GM21526 (cell line): Measurements from ENCODE around the gene TNS3.

Experiments used
- ATAC-seq: cut with Tn5 transposase; IDR thresholded peaks from one replicate; pipeline ENCODE4 v1.9.1; 2021; ENCODE audit warnings: moderate library complexity; ENCODE audit not compliant: unreplicated experiment, low FRiP score

Gene TNS3

DNA sequence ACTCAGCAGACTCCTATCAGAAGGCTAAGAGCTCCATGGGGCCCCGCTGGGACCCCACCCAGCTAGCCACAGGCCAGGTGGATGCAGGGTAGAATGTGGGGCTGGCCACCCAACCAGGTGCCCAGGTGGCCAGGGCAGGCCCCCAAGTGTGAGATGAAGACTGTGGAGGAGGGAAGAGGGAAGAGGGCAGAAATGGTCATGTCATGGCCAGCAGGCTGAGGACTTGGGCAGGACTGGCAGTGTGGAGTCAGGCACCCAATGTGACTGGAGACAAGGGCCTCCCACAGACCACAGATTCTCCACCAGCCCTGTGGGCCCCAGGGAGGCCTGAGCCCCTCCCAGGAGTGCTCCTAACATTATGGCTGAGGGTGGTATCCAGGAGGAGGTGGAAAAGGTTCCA lies 141.6 kb downstream of the TNS3 start:
- ATAC-seq, result no peak

DNA sequence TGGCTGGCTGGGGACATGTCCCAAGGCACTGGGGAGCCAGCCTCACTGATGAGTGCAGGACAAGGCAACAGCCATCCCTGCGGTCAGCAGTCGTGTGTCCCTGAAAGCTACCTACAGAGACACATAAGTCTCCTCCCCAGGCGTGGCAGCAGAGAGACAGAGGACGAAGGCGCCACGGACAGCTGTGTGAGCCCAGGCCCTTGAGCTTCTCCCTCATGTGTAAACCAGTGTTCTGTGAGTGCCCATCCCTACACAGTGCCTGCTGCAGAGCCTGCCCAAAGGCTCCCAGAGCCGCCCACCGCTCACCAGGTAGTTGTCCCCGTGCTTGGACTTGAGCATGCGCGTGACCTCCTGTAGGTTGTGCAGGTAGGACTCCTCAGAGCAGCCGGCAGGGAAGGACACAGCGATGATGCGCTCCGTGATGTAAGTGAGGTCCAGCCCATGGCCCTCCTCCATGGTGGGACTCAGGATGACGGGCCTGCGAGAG lies 142.7 kb downstream of the TNS3 start:
- ATAC-seq, result no peak

DNA sequence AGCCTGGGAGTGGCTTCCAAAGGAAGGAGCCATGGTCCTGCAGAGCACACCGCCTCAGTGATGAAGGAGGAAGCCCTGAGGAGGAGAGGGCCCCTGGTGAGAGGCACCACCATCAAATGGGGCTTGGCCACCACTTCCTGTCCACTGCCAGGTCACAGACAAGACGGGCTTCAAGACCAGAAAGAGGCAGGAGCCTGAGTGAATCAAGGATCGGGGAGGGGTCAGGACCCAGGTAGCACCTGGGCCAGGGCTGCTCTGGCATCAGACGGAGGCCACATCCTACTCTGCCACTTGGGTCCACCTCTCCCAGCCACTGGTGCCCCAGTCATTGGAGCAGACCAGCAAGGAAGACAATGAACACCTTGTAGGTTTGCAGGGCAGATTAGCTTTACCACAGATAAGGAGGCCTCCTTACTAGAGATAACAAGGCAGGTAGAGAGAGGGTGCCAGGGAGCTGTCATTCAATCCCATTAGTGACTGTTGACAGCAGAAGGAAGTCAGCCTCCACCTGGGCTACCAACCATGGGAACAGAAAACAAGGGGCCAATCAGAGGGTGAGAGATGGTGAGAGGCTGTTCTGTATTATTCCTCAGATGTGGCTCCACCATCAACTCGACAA lies 143.4 kb downstream of the TNS3 start:
- ATAC-seq, result no peak

DNA sequence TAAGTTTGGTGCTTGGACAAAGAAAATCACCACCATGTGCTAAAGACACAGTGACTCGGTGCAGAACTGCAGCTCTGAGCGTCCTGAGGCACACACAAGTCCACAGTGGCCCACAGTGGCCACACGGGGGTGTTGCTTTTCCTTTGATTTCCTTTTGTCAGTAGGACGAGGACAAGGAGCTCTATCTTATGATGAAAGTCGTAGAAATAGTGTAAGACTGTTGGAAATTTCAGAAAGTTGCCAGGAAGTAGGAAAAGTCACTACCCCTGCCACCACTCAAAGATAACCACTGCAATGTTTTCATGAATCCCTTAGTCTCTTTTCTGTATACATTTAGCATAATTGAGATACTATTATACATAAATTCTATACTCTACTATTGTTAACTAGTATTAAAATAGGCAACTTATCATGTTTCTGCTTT lies 146.0 kb downstream of the TNS3 start:
- ATAC-seq, result no peak

DNA sequence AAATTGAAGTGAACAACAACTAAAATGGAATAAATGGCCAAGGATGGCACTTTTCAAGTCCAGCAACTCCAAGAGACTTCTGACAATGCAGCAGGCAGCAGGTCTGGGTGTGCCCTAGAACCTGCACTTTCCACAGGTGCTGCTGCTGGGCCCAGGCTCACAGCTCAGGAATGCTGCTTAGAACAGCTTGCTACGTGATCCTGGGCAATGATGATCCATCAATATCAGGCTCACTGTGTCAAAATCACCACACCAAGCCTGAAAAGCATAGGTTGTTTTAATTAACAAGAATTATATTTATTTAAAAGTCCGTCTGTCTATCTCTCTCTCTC lies 148.4 kb downstream of the TNS3 start:
- ATAC-seq, result no peak

DNA sequence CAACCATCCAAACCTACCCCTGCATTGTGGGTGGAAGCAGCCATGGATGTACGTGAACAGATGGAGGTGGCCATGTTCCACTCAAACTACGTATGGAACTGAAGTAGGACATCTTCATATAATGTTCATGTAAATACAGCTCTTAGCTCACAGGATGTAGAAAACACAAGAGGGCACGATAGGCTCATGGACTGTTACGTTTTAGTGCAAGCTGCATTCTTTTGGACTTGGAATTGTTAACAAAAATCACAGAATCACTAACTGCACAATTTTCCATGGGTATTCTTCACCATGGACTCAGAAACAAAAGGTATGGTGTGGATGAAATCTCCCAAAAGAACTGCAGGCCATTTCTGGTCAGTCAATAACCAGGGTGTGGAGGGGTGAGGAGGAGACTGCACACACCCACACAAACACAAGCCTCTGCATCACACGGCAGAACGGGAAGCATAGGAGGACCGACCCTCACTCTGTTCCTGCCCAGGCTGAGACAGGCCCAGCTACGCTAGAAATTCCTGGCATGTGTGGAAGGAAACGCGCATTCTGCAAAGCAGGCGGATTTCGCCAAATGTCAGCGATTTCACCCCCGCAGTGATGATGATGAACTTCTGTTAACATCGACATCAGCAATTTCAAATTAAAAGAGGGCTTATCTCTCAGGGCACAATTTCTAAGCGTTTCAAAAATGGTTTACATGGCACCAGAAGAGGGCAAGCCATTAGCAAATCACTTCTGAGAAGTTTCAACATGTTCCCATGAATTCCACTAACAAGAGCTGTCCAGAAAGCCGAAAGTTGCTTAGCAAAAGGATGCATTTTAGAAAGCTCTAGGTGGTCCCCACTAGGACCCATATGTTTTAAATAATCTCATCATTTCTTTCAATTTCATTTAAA lies 149.0 kb downstream of the TNS3 start:
- no peak for ATAC-seq

DNA sequence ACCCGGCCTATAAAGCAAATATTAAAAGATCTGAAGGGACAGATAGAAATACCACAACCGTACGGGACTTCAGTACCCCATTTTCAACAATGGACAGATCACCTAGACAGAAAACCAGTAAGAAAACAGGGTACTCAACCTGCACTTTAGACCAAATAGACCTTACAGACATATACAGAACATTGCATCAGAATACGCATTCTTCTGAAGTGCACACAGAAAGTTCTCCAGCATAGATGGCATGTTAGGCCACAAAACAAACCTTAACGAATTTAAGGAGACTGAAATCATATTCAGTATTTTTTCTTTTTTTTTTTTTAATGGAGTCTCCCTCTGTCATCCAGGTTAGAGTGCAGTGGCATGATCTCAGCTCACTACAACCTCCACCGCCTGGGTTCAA lies 151.5 kb downstream of the TNS3 start:
- no peak for ATAC-seq

DNA sequence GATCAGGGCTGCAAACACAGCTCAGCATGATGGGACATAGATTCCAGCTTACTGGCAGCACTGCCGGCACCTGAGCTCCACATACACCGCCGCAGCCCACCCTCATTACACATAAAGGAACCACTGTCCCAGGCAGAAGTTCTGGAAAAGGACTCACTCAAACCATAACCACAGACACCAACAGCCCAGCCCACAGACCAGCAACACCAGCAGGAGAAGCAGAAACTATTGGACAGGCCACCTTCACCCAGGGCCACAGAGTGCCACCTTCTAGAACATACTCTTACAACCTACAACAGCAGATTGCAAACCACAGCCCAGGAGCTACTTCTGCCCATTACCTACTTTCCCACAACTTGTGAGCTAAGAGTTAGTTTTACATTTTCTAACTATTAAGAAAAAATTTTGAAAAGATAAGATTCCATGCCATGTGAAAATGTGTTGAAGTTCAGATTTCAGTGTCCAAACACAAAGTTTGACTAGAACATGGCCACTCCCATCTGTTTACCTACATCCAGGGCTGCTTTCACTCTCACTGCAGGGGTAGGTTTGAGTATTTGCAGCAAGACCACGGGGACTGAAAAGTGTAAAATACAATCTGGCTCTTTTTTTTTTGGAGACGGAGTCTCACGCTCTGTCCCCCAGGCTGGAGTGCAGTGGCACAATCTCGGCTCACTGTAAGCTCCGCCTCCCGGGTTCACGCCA lies 153.0 kb downstream of the TNS3 start:
- no peak for ATAC-seq

DNA sequence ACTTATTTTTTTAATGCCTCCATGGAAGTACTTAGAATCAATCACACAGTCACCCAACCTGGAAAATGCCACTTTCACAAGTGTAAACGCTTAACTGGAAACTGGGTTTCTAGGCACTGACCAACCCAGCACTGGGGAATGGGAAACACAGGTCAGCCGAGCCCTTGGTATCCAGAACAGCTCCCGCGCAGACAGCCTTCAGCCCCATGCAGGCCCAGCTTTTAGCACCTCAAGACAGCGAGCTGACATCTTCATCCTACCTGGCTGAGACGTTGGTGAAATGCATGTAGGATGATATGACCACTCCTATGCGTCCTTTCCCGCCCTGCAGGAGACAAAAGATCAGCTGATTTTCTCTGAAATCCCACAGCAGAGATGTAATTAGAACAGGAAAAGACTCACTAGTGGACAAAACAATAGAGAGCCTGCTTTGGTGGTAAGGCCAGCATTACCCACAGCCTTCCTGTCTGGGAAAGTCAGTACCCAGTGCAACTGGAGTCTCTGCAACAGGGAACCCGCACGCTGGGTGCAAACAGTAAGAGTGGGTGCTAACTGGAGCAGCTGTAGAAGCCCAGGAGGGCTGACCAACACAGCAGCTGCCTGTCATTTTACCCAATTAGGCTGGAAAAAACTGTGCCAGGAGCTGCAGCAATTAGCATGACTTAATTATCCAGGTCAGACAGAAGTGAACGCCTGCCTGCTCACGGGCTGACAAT lies 153.7 kb downstream of the TNS3 start:
- no peak for ATAC-seq

DNA sequence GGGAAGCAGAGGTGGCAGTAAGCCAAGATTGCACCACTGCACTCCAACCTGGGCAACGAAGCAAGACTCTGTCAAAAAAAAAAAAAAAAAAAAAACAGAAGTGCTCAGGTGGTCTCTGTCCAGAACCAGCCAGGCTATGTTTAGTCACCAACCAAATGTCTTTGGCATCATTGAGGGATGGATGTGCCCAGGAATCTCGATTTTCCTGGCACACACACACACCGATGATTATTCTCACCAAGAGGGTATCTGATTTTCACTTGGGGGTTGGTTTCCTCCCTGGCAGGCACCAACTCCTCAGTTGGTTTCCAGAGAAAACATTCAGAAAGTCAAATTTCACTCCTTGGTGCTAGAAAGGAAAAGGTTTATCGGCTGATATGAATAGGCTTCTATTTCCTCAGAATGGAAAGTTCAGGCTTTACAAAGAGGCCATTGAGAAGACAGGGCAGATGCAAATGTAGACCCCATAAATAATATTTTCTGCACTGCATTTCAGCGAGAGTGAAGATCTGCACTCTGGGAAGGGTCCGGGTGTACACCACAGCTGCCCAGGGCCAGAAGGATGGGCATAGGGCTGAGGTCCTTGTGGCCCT lies 154.8 kb downstream of the TNS3 start:
- no peak for ATAC-seq

DNA sequence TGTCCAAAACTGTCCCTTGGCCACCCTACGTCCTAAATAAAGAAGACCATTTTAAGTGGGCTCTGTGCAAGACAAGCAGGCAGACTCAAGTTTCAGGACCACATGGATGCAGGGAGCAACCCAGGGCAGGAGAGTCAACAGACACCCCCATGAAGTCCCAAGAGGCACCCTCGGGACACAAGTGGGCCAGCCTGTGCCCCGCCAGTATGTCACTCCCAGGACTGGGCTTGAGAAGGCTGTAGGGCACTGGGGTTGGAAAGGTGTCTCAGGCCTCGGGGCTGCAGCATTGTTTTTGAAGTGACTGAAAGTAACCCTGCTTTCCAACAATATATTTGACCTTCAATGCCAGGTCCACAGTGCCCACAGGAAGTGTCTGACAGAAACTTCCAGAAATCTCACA lies 157.4 kb downstream of the TNS3 start:
- ATAC-seq, result no peak

DNA sequence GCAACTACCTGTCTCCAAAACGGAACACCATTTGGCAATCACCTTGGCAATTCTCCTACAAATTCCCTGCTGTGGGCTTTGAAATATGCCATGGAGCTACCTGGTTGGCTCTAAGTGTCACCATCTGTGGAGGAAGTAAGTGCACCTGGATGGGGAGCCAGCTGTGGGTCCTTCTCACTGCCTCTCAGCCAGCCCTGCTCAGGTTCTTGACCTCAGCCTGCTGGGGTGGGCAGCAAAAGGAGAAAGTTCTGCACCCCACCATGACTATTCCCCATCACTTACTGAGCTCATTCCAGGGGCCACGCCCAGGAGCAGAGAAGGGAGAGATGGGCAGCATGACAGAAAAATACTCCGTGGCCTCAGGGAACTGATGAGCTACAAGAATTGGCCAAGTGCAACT lies 158.7 kb downstream of the TNS3 start:
- no peak for ATAC-seq

DNA sequence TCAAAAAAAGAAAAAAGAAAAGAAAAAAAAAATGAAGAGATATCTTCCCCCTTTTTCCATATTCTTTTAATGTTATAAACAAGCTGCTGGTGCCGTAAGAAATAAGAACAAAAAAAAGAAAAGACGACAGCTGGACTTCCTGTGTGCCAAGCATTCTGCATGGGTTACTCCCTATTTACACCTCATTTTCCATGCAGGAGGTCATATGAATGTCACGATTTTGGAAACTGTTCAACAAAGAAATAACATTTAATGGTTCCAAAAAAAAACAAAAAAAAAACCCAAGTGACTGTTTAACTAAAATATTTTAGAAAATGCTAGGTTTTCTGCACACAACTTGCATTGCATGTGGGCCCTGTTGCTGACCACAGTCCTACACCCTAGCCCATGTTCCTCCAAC lies 159.3 kb downstream of the TNS3 start:
- ATAC-seq, result no peak

DNA sequence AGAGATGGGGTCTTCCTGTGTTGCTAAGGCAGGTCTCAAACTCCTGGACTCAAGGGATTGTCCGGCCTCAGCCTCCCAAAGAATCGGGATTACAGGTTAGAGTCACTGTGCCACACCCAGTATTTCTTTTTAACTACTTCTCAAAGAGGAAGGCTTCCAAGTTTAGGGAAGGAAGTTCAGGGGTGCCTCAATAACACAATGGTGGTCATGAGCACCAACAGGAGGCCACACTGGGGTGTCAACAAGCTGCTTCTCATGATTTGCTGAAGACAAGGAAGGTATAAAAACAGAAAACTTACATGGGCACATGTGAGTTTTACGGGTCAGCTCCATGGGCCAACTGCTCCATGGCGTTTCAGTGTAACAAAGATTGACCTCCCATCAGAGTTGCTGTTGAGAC lies 160.5 kb downstream of the TNS3 start:
- ATAC-seq, result no peak

DNA sequence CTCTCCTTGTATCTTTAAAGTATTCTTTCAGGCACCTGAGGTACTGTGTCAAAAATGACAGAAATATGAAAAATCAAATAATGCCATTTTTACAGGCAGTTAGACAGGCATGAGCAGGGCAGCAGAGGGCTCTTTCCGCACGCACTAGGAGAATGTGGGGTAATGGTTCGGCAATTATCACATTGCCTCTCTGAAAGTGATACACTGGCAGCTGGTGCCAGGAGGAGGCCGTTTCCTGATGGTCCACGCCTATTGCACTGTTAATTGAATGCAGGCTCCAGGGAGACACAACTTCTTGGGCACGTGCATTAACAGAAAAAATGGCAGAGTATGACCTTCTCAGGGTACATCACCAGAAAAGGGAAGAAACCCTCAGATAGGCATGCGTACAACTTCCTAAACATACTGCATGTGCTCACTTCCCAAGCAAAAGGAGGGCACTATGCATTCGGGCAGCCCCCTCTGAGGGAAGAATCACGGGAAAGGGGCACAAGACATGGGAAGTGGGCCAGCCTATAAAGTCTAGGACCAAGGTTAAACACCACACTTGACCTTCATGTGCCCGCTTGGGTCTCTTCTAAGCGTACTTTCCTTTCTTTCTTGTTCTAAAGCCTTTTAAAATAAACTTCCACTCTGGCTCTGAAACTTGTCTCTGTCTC lies 161.7 kb downstream of the TNS3 start:
- ATAC-seq, result no peak

DNA sequence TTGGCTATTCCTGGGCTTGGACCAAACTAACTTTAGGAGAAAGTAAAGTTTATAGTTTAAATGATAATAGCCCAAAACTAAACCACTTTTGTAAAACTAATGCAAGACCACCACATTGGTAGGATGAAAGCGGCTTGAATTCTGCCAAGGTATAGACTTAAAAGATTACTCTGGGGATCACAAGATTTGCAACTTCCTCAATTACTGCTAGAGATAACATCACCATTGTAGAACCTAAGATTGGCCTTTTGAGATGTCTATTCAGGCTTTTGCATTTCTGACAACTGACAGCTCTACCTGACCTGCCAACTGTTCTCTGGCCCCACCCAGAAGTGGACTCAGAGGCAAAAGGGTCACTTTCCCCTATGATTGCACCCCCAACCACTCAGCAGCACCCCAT lies 162.4 kb downstream of the TNS3 start:
- no peak for ATAC-seq

DNA sequence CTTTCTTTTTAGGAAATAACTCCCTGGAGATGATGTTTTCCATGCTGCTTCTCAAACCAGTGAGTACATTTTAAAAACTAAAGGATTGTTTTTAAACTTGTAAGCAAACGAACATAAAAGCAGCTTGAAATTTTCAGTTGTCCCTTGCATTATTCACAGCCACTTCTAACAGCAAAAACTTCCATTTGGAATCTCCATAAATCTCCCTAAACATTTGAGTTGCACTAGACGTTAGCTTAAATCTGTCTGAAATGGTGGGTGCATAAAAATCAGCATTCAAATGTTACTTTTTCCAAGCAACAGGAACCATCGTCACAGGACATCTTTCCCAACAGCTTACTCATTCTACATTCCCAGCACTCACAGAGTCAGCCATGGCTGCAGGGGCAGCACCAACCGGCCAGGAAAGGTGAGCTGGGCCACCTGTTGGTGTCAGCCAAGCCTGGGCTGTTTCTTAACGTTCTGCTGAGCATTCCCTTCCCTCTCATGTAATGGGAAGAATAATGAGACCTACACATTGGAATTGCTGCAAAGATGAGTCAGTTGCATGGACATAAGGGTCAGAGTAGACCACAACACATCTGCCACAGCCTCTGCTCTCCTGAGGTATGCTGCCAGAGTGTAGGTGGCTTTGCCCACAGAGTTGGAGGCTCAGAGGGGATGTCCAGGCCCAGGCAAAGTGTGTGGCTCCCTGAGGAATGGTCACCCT lies 163.2 kb downstream of the TNS3 start:
- ATAC-seq, result no peak

DNA sequence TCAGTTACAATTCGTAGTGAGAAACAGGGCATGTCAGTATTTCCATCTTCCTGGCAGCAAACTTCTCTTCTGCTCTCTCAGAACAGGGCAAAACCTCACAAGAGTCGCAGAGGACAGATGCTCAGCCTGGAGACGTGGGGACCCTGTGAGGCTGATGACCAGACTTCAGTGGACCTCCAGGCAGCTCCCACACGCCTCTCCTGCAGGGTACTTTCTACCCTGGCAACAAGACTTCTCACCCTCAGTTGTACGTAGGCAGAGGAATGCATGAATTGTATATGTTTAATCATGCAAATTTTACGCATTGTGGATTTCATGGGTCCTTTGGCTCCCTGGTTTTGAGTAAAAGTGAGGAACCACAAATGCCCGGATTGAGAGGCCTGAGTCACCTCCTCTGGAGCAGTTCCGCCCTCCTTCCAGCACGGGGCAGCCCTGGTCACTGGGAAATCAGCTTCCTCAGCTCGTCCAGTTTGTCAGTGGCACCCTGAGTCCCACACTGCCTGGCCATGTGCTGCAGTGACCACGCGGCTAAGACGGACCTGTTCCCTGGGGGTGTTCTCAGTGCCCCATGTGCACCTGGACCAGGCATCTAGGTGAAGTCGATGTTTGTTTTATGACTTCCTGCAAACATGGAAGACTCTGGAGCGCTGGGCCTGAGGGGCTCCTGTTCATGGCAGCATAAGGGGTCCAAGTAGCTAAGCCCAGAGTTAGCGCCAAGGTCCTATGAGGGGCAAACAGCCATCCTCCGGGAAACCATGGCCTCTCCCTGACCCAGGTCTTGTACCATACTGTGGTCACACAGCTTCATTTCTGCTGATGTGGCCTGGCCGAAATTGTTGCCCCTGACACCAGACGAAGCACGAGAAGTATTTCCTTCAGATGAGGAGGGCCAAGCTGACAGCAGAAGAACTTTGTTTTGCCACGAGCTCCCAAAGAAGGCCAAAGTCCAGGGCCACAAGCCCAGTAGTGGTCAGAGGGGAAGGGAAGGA lies 165.1 kb downstream of the TNS3 start:
- ATAC-seq, result no peak
